ENCODE results near the gene SNAP47.

The SNAP47 gene

DNA sequence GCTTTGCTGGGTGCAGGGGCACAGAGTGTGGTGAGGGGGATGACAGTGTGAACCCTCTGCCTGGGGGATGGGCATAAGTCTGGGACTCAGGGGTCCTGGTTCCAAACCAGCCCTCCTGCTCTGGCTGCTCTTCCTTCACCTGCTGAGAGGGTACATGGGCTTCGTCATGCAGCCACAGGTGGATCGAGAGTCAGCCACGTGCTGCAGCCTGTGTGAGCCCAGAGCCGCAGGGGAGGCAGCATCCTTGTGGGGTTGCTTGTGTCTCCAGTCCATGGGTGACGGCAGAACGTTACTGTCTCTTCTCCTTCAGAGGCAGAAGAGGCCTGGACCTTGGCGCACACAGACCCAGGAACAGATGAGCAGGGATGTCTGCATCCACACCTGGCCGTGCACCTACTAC is 12.1 kb downstream of the SNAP47 start:
- TF ChIP-seq, protein P1, sequence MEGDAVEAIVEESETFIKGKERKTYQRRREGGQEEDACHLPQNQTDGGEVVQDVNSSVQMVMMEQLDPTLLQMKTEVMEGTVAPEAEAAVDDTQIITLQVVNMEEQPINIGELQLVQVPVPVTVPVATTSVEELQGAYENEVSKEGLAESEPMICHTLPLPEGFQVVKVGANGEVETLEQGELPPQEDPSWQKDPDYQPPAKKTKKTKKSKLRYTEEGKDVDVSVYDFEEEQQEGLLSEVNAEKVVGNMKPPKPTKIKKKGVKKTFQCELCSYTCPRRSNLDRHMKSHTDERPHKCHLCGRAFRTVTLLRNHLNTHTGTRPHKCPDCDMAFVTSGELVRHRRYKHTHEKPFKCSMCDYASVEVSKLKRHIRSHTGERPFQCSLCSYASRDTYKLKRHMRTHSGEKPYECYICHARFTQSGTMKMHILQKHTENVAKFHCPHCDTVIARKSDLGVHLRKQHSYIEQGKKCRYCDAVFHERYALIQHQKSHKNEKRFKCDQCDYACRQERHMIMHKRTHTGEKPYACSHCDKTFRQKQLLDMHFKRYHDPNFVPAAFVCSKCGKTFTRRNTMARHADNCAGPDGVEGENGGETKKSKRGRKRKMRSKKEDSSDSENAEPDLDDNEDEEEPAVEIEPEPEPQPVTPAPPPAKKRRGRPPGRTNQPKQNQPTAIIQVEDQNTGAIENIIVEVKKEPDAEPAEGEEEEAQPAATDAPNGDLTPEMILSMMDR (conservative IDR thresholded peaks at IDR 0.05), result no peak

DNA sequence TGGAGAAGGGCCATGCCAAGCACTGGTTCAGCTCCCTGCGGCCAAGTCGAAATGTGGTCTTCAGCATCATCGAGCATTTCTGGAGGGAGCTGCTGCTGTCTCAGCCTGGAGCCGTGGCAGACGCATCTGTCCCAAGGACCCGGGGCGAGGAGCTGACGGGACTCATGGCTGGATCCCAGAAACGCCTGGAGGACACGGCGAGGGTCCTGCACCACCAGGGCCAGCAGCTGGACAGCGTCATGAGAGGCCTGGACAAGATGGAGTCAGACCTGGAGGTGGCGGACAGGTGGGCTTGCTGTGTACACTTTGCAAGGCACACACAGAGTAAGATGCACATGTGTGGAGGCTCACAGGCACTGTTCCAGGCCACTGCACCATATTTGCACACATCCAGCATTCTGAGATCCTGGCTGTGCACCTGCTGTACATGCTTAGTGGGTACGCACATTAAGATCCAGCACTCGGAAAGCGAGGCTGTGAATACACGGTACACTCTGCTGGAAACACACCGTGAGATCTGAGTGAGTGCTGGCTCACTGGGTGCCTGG is 12.8 kb downstream of the SNAP47 start:
- TF ChIP-seq, protein P1 (conservative IDR thresholded peaks at IDR 0.05), result no peak
- H3K27ac ChIP-seq, result no peak overlapping the region

More for the DNA sequence above, 12.1 kb downstream of the SNAP47 start:
- no peak overlapping the region for H3K27ac ChIP-seq

DNA sequence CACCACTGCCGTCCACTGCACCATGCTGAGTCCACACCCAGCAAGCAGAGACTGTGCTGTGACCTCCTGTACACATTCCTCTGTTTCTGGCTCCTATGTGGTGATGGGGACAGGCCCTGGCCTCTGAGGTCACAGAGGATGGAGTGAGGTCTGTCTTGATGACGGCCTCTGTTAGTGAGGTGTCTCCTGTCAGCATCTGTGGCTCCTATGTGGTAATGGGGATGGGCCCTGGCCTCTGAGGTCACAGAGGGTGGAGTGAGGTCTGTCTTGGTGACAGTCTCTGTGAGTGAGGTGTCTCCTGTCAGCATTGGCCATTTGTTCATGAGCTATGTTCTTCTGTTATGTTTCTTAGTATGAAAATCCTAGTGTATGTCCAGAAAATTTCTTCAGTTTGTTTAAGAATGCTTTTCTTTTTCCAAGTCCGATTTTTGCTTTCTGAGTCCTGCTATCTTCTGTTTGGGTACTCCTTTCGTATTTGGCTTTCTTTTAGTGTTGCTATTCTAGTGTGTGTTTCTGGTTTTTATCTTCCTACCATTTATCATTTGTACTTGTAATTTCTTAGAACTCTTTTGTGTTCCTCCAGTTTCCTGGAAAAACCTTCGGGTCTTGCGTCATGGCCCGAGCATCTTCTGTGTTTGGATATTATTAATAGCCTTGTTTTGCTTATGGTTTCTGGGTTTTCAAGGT is 13.4 kb downstream of the SNAP47 start:
- H3K27ac ChIP-seq, result no peak overlapping the region
- TF ChIP-seq, protein P1 (conservative IDR thresholded peaks at IDR 0.05), result no peak

DNA sequence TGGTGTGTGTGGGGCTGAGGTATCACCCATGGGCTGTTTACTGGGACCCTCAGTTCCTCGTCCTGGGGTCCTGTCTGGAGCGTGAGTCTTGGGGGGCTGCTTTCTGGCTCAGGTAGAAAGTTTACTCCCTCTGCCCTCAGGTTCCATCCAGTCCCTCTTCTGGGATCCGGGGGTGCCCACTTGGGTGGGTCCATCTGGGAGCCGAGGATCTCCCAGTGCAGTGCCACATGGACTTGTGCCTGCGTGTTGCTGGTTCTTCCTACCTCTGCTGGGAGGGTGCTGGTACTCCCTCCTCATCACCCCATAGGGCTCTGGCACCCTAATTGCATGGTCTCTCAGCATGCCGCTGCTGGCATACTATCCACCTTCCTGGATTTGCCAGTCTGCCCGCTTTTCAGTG is 14.0 kb downstream of the SNAP47 start:
- TF ChIP-seq, protein P1 (conservative IDR thresholded peaks at IDR 0.05), result no peak
- no peak overlapping the region for H3K27ac ChIP-seq

DNA sequence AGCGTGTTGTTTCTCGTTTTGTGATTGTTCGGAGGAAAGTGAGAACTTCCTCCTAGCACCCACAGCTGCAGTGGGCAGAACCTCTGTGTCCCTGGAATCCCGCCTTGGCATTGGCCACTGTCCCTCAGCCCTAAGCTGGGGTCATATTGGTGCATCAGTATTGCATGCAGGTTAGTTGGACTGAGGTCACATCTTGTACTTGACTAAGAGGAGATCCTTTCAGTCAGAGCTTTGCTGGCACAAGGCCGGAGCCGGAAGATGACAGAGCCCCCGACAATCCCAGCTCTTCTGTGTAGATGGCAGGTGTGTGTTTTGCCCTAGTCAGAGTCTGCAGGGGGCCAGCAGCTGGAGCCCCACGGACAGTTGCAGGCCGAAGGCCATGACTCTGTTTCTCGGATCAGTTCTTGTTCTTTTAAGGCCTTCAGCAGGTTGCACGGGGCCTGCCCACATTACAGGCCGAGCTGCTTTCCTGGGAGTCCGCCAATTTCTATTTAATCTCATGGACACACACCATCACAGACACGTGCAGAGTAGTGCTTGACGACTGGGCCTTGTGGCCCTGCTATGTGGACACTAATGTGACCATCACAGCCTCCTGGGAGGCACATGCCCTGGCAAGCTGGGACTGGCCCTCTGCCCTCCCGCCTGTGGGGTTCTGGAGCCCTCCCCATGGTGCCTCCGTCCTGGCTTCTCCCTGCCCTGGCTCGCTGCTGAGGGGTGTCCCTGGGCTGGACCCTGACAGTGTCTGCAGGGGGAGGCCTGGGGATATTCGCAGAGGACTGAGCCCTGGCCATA is 14.9 kb downstream of the SNAP47 start:
- TF ChIP-seq, protein P1 (conservative IDR thresholded peaks at IDR 0.05), result no peak
- H3K27ac ChIP-seq, result no peak overlapping the region

DNA sequence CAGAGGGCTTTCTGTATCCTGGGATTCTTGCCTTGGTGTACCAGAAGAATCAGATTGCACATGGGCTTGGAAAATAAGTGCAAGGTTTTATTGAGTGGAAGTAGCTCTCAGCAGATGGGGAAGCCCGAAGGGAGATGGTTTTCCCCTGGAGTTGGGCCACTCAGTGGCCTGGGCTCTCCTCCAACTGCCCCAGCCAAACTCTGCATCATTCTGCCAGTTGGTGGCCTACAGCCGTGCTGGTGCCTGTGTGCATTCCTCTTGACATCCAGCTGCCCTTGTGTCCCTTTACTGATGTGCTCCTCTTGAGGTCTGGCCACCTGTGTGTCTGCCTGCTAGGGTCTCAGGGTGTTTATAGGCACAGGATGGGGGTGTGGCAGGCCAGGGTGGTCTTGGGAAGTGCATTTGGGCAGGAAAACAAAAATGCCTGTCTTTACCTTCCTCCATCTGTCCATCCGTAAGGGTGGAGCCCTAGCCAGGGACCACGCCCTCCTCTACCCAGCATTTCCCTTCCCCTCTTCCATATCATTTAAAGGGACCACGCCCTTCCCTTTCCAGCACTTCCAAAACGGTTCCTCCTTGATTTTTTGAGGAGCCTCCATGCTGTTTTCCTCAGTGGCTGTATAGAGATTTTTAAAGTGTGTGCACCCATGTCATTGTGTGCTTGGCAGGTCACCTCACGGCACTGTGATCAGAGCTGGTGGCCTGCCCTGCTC is 18.9 kb downstream of the SNAP47 start:
- H3K27ac ChIP-seq, result no peak overlapping the region
- TF ChIP-seq, protein P1 (conservative IDR thresholded peaks at IDR 0.05), result no peak

DNA sequence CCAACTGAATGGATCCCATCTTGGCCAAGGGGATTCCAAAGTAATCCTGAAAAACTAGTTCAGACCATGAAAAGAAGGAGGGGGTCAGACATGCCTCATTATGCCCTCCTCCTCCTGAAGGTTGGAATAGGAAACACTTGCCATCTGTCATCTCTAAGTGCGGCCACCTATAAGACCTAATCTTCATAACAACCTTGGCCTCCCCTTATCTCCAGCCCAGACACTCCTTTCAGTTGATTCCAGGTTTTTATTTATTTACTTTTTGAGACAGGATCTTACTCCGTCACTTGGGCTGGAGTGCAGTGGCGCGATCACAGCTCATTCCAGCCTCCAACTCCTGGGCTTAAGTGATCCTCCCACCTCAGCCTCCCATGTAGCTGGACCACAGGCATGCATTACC is 19.7 kb downstream of the SNAP47 start:
- no peak overlapping the region for H3K27ac ChIP-seq
- TF ChIP-seq, protein P1 (conservative IDR thresholded peaks at IDR 0.05), result no peak
